KMS-11 (cell line): Measurements from ENCODE around the gene ADAMTS17.

Source experiments
- H2AFZ ChIP-seq: fragments of 200-600 bp; sonication (generic); 2 replicates; pipeline ENCODE4 v1.6.1; 2016; ENCODE audit warnings: antibody characterized with exemption, mixed run types, low read depth
- H3K27ac ChIP-seq: fragments of 200-600 bp; sonication (generic); 2 replicates; pipeline ENCODE4 v1.6.1; 2016; ENCODE audit warnings: mild to moderate bottlenecking, mixed run types
- H3K27me3 ChIP-seq: fragments of 200-600 bp; sonication (generic); 2 replicates; pipeline ENCODE4 v1.6.1; 2017; ENCODE audit warnings: mild to moderate bottlenecking, low read depth, mixed run types, moderate library complexity; ENCODE audit not compliant: insufficient read depth
- H3K36me3 ChIP-seq: fragments of 200-600 bp; sonication (generic); 2 replicates; pipeline ENCODE4 v1.6.1; 2017; ENCODE audit warnings: mild to moderate bottlenecking, mixed run types; ENCODE audit not compliant: insufficient read depth
- H3K4me1 ChIP-seq: fragments of 200-600 bp; sonication (generic); 2 replicates; pipeline ENCODE4 v1.6.1; 2016; ENCODE audit warnings: mild to moderate bottlenecking, low read depth, mixed run types; ENCODE audit not compliant: poor library complexity, severe bottlenecking
- H3K4me2 ChIP-seq: fragments of 200-600 bp; sonication (generic); 2 replicates; pipeline ENCODE4 v1.7.0; 2016; ENCODE audit warnings: mild to moderate bottlenecking, mixed run types
- H3K4me3 ChIP-seq: fragments of 200-600 bp; sonication (generic); IDR thresholded peaks from 2 replicates; pipeline ENCODE4 v1.6.1; 2017; ENCODE audit warnings: low read depth, low read length, mixed read lengths; ENCODE audit not compliant: insufficient read depth
- H3K79me2 ChIP-seq: fragments of 200-600 bp; sonication (generic); 2 replicates; pipeline ENCODE4 v1.6.1; 2016; ENCODE audit warnings: low read depth, mixed run types; ENCODE audit not compliant: insufficient read depth
- H3K9ac ChIP-seq: fragments of 200-600 bp; sonication (generic); 2 replicates; pipeline ENCODE4 v1.6.1; 2016; ENCODE audit warnings: mild to moderate bottlenecking, mixed run types
- H4K20me1 ChIP-seq: fragments of 200-600 bp; sonication (generic); 2 replicates; pipeline ENCODE4 v1.6.1; 2016; ENCODE audit warnings: mild to moderate bottlenecking, mixed run types; ENCODE audit not compliant: insufficient read depth
- CTCF ChIP-seq: fragments of 200-600 bp; sonication (generic); conservative IDR thresholded peaks from 2 replicates; pipeline ENCODE4 v1.6.1; 2017; ENCODE audit warnings: low read depth, mild to moderate bottlenecking, antibody characterized with exemption, low read length, moderate library complexity, mixed read lengths

The ADAMTS17 gene

GRCh38 chr15:100104245-100104644 lies 237.5 kb downstream of the ADAMTS17 start:
- Histone ChIP-seq H3K4me1 (no peaks in the 10 kb centered on the region), H3K4me2 (no peak overlapping the region), H3K79me2 (no peaks in the 10 kb centered on the region), H3K9ac (no peak overlapping the region), H4K20me1 (no peaks in the 10 kb centered on the region), H3K27ac (no peak overlapping the region), H3K27me3 (no peaks in the 10 kb centered on the region), H2AFZ (no peak overlapping the region), H3K4me3 (no peak overlapping the region), H3K36me3 (no peaks in the 10 kb centered on the region)
- no peak for TF ChIP-seq CTCF

GRCh38 chr15:100103828-100104227 lies 237.9 kb downstream of the ADAMTS17 start:
- no peaks in the 10 kb centered on the region for H3K79me2 ChIP-seq
- no peak overlapping the region for H3K4me3 ChIP-seq
- H3K9ac ChIP-seq: no peak overlapping the region
- H3K27me3 ChIP-seq: no peaks in the 10 kb centered on the region
- H2AFZ ChIP-seq: no peak overlapping the region
- H3K4me2 ChIP-seq: no peak overlapping the region
- no peaks in the 10 kb centered on the region for H3K4me1 ChIP-seq
- H4K20me1 ChIP-seq: no peaks in the 10 kb centered on the region
- no peak for TF ChIP-seq CTCF
- H3K36me3 ChIP-seq: no peaks in the 10 kb centered on the region
- no peak overlapping the region for H3K27ac ChIP-seq

GRCh38 chr15:100101426-100102089 lies 240.2 kb downstream of the ADAMTS17 start:
- Histone ChIP-seq H3K9ac (no peak overlapping the region), H3K27ac (no peak overlapping the region), H2AFZ (no peak overlapping the region), H3K4me1 (no peaks in the 10 kb centered on the region), H3K4me2 (no peak overlapping the region), H3K36me3 (no peaks in the 10 kb centered on the region), H3K4me3 (no peak overlapping the region), H3K27me3 (no peaks in the 10 kb centered on the region), H3K79me2 (no peaks in the 10 kb centered on the region), H4K20me1 (no peaks in the 10 kb centered on the region)
- TF ChIP-seq CTCF: no peak

- Histone ChIP-seq H3K9ac (no peak overlapping the region), H3K4me3 (no peak overlapping the region), H3K4me1 (no peaks in the 10 kb centered on the region), H3K27me3 (no peaks in the 10 kb centered on the region), H4K20me1 (no peaks in the 10 kb centered on the region), H3K4me2 (no peak overlapping the region), H3K36me3 (no peaks in the 10 kb centered on the region), H3K79me2 (no peaks in the 10 kb centered on the region), H2AFZ (no peak overlapping the region), H3K27ac (no peak overlapping the region)
- TF ChIP-seq CTCF: no peak
Measured at GRCh38 chr15:100100926-100101325, 240.8 kb downstream of the ADAMTS17 start.
